ENCODE measurements around the gene FA2H. TPM values are rescaled to one million over a fixed set of nuclear protein-coding genes. Genes with fewer than 3 reads are reported as not detected.
"Not testable (repeated sequence)": the region's sequence is repeated elsewhere in the genome, so short reads cannot be mapped to it uniquely, and the experiment has no call there.

FA2H gene
- total RNA-seq, 1 experiment from 2014 or later, result 0.06 TPM

GRCh38 chr16:74770831-74771526, 3.6 kb downstream of the FA2H start:
- DNase-seq (ENCODE audit: low read depth), result no peak

GRCh38 chr16:74769586-74770190, 4.9 kb downstream of the FA2H start:
- no peak for DNase-seq (ENCODE audit: low read depth)

- no peak for DNase-seq (ENCODE audit: low read depth)
Measured at GRCh38 chr16:74768239-74768638, 6.4 kb downstream of the FA2H start.

GRCh38 chr16:74767749-74768148, 6.9 kb downstream of the FA2H start:
- no peak for DNase-seq (ENCODE audit: low read depth)

- no peak for DNase-seq (ENCODE audit: low read depth)
Measured at GRCh38 chr16:74766729-74767128, 7.9 kb downstream of the FA2H start.

- DNase-seq (ENCODE audit: low read depth), result not testable (repeated sequence)
Measured at GRCh38 chr16:74764184-74764583, 10.4 kb downstream of the FA2H start.

GRCh38 chr16:74761665-74762064, 13.0 kb downstream of the FA2H start:
- DNase-seq (ENCODE audit: low read depth), result no peak

GRCh38 chr16:74760007-74760767, 14.4 kb downstream of the FA2H start:
- DNase-seq (ENCODE audit: low read depth), result no peak

- no peak for DNase-seq (ENCODE audit: low read depth)
Measured at GRCh38 chr16:74759564-74759963, 15.1 kb downstream of the FA2H start.

- DNase-seq (ENCODE audit: low read depth), result no peak
Measured at GRCh38 chr16:74758801-74759200, 15.8 kb downstream of the FA2H start.

- DNase-seq (ENCODE audit: low read depth), result no peak
Measured at GRCh38 chr16:74757349-74757748, 17.3 kb downstream of the FA2H start.

- DNase-seq (ENCODE audit: low read depth), result no peak
Measured at GRCh38 chr16:74756203-74756602, 18.4 kb downstream of the FA2H start.

GRCh38 chr16:74753180-74753579, 21.4 kb downstream of the FA2H start:
- DNase-seq (ENCODE audit: low read depth), result no peak

- DNase-seq (ENCODE audit: low read depth), result no peak
Measured at GRCh38 chr16:74752756-74753155, 21.9 kb downstream of the FA2H start.

GRCh38 chr16:74752258-74752657, 22.4 kb downstream of the FA2H start:
- DNase-seq (ENCODE audit: low read depth), result no peak

GRCh38 chr16:74751658-74752057, 23.0 kb downstream of the FA2H start:
- no peak for DNase-seq (ENCODE audit: low read depth)

- DNase-seq (ENCODE audit: low read depth), result no peak
Measured at GRCh38 chr16:74749291-74750055, 25.1 kb downstream of the FA2H start.

- DNase-seq (ENCODE audit: low read depth), result no peak
Measured at GRCh38 chr16:74748616-74749026, 26.0 kb downstream of the FA2H start.

GRCh38 chr16:74747716-74748615, 26.7 kb downstream of the FA2H start:
- no peak for DNase-seq (ENCODE audit: low read depth)

- DNase-seq (ENCODE audit: low read depth), result no peak
Measured at GRCh38 chr16:74745926-74746325, 28.7 kb downstream of the FA2H start.

GRCh38 chr16:74745109-74745615, 29.5 kb downstream of the FA2H start:
- DNase-seq (ENCODE audit: low read depth), result no peak
